HUES6 (cell line): ENCODE measurements around the gene SLC39A2.
"Not testable (repeated sequence)": the region's sequence is repeated elsewhere in the genome, so short reads cannot be mapped to it uniquely, and the experiment has no call there.

ENCODE experiments used
- H3K27ac ChIP-seq: 2 replicates; pipeline ENCODE4 v1.7.0; 2013; ENCODE audit warnings: low read depth, mild to moderate bottlenecking, low read length, inconsistent platforms
- H3K27me3 ChIP-seq: 2 replicates; pipeline ENCODE4 v1.6.1; 2013; ENCODE audit warnings: low read length; ENCODE audit not compliant: control insufficient read depth, insufficient read depth
- H3K36me3 ChIP-seq: 2 replicates; pipeline ENCODE4 v1.6.1; 2013; ENCODE audit warnings: low read length; ENCODE audit not compliant: control insufficient read depth, insufficient read depth
- H3K4me1 ChIP-seq: 2 replicates; pipeline ENCODE4 v1.6.1; 2013; ENCODE audit warnings: low read length; ENCODE audit not compliant: control insufficient read depth, insufficient read depth
- H3K4me3 ChIP-seq: 2 replicates; pipeline ENCODE4 v1.5.1; 2013; ENCODE audit warnings: low read depth, low read length
- H3K9ac ChIP-seq: one replicate; pipeline ENCODE4 v1.6.1; 2013; ENCODE audit warnings: mild to moderate bottlenecking, low read length
- H3K9me3 ChIP-seq: 2 replicates; pipeline ENCODE4 v1.6.1; 2013; ENCODE audit warnings: low read depth, low read length; ENCODE audit not compliant: control insufficient read depth, insufficient read depth

Gene SLC39A2

DNA sequence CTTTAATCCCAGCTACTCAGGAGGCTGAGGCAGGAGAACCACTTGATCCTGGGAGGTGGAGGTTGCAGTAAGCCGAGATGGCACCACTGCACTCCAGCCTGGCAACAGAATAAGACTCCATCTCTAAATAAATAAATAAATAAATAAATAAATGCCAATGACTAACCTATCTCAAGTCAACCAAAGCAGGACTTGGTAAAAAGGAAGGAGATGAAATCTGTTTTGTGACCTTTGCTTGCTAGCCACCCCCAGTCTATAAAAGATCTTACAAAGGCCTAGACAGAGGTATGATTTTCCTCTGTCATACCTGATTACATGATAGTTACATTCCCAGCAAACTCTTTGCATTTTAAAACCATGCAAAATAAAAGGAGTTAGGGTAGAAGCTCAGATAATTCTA lies 22.8 kb upstream of the SLC39A2 start:
- Histone ChIP-seq H3K4me1 (peaks cover 6% of the 10 kb centered on the region; the same call in 1 of the 2 replicates), H3K36me3 (no peaks in the 10 kb centered on the region), H3K9me3 (no peaks in the 10 kb centered on the region), H3K27ac (no peak overlapping the region), H3K4me3 (no peak overlapping the region), H3K27me3 (0 out of 2 replicates have a peak, but pooled peaks cover 6% of the 10 kb centered on the region), H3K9ac (no peak overlapping the region)

DNA sequence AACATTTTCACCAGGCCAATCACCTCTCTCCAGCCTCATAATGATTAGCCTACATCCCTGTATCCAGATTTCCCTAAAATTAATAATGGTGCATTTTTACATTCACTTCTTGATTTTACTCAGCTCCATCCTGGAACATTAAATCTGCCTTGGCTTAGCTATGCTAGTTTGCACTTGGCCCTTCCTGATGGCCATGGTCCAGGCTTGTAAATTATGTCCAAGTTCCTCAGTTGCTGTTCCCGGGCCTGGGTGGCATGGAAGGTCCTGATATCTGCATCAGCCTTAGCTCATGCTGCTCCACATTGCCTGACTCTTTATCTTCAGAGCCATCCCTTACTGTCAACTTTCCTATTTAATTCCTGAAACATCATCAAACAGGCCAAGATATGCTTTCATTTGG lies 20.4 kb upstream of the SLC39A2 start:
- no peak overlapping the region for H3K27ac ChIP-seq
- no peak overlapping the region for H3K4me3 ChIP-seq
- no peaks in the 10 kb centered on the region for H3K4me1 ChIP-seq
- no peak overlapping the region for H3K9ac ChIP-seq
- H3K36me3 ChIP-seq = no peaks in the 10 kb centered on the region
- no peaks in the 10 kb centered on the region for H3K27me3 ChIP-seq
- no peaks in the 10 kb centered on the region for H3K9me3 ChIP-seq

DNA sequence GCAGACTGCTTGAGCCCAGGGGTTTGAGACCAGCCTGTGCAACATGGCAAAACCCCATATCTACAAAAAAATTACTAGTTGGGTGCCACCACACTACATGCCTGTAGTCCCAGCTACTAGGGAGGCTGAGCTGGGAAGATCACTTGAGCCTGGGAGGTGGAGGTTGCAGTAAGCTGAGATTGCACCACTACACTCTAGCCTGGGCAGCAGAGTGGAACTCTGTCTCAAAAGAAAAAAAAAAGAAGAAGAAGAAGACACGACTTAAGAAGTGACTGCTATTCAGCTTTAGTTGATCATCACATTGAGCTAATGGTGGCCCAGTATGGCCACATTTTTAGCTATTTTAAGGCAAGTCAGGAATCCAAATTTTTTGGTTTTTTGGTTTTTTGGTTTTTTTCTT lies 18.2 kb upstream of the SLC39A2 start:
- H3K9ac ChIP-seq = no peak overlapping the region
- no peak overlapping the region for H3K27ac ChIP-seq
- H3K36me3 ChIP-seq = no peaks in the 10 kb centered on the region
- no peak overlapping the region for H3K4me3 ChIP-seq
- no peaks in the 10 kb centered on the region for H3K4me1 ChIP-seq
- H3K9me3 ChIP-seq = no peaks in the 10 kb centered on the region
- no peaks in the 10 kb centered on the region for H3K27me3 ChIP-seq

DNA sequence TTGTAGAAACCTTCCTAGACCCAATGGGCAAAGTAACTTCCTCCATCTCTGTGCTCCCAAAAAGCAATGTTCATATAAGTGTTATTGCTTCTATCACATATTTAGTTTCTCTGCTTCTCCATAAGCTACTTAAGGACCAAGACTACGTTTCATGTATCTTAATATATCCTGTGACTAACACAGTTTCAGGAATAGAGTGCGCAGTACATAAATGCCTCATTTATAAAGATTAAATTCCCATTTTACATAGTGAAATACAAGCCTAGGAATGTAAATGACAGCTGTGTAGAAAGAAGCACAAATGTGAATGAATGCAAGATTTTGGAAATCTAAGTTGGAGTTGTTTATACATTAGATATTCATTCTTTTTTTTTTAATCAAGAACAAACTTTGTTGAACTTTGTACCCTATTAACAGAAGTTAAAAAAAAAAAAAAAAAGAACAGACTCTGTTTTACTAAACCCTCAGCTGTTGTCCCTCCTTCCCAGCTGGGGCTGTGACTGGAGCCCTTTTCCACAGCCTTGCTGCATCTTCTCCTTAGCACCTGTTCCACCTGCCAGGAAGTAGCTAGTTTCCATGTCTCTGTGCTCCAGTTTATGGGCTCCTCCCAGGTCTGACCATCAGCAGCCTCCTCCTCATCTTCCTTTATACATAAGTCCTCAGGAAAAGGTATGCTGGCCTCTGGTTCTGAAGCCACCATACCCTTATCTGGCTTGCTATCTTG lies 16.3 kb upstream of the SLC39A2 start:
- H3K9ac ChIP-seq = no peak overlapping the region
- no peak overlapping the region for H3K27ac ChIP-seq
- H3K27me3 ChIP-seq = no peaks in the 10 kb centered on the region
- H3K9me3 ChIP-seq = no peaks in the 10 kb centered on the region
- H3K4me1 ChIP-seq = no peaks in the 10 kb centered on the region
- H3K4me3 ChIP-seq = no peak overlapping the region
- H3K36me3 ChIP-seq = no peaks in the 10 kb centered on the region

DNA sequence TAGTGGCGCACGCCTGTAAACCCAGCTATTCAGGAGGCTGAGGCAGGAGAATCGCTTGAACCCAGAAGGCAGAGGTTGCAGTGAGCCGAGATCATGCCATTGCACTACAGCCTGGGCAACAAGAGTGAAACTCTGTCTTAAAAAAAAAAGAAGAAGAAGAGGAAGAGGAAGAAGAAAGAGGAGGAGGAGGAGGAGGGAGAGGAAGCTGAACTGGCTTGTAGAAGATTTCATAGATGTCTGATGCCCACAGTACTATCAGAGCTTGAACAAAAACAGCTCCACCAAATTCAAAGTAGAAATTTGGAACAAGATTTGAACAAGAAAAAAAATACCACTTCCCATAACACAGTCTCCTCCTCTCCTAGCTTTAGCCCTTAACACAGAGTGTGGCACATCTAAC lies 13.4 kb upstream of the SLC39A2 start:
- not testable (repeated sequence) for H3K36me3 ChIP-seq, H3K27me3 ChIP-seq, H3K27ac ChIP-seq, H3K4me1 ChIP-seq, H3K9me3 ChIP-seq, H3K9ac ChIP-seq, H3K4me3 ChIP-seq

DNA sequence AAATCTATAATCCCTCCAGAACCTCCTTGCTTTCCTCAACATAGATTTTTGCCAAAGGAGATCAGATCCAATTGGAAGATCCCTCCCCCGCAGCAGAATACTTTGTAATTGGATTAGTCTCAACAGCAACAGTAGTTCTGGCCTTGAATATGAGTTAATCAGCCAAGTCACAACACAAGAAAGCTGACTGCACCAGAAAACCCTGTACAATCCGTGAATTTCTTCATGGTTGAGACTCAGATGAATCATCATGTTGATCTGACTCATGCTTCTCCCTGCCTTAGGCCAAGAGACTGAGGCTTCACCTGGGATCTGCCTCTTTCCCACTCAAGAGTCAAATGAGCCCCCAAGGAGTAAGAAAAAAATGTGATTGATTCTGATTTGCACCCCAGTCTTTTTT lies 12.3 kb upstream of the SLC39A2 start:
- Histone ChIP-seq H3K9me3 (no peaks in the 10 kb centered on the region), H3K4me3 (no peak overlapping the region), H3K4me1 (peaks cover 9% of the 10 kb centered on the region), H3K27me3 (no peaks in the 10 kb centered on the region), H3K36me3 (peaks cover under 1% of the 10 kb centered on the region), H3K9ac (no peak overlapping the region), H3K27ac (no peak overlapping the region)

DNA sequence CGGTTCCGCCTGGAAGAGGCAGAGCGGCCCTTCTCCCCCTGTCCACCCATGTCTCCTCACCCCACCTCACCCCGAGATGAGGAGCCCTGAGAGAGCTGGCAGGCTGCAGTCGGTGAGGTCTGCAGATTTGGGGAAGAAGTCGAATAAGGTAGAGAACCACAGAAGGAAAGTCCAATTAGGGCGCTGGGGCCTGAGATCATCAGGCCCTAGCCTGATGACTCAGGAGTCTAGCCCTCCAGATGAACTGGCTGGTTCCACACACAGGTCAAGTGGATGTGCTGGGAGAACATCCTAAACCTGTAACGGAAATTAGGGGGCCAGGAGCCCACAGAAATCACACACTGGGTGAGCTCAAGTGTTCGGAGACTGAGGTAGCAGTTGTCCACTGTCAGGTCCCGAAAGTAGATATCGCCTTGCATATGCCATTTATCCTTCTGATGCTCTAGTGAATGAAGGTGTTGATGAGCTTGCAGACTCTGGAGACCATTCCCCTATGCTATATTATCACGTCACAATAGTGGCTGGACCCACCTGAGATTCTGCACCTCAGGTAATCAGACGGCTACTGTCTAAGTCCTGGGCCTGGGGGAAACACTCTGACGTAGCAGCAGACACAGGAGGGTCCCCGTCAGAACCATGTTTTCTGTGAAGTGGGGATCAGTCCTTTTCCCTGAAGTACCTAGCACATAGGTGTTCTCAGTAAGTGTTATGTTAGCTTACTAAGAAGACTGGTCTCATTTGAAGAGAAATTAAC lies 10.2 kb upstream of the SLC39A2 start:
- no peaks in the 10 kb centered on the region for H3K27me3 ChIP-seq
- H3K9me3 ChIP-seq = no peaks in the 10 kb centered on the region
- H3K4me3 ChIP-seq = peak overlapping the region; percentile 53
- peaks cover 9% of the 10 kb centered on the region for H3K4me1 ChIP-seq
- no peak overlapping the region for H3K9ac ChIP-seq
- H3K36me3 ChIP-seq = peaks cover 19% of the 10 kb centered on the region
- H3K27ac ChIP-seq = no peak overlapping the region

DNA sequence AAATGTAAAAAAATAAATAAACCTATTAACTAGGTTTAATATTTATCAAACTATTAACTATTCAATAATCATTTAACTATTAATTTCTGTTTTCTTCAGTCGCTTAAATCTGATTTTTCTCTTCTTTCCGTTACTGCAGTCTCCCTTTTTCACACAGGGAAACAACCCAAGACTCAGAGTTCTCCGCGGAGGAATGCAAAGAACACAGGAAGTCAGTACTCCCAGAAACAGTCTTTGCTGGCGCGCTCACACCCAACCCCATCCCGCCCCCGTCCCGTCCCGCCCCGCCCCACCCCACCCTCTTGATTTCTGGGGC lies 9.7 kb upstream of the SLC39A2 start:
- no peaks in the 10 kb centered on the region for H3K27me3 ChIP-seq
- H3K4me3 ChIP-seq = peak overlapping the region; percentile 53
- H3K9me3 ChIP-seq = no peaks in the 10 kb centered on the region
- peaks cover 24% of the 10 kb centered on the region for H3K36me3 ChIP-seq
- H3K27ac ChIP-seq = no peak overlapping the region
- no peak overlapping the region for H3K9ac ChIP-seq
- H3K4me1 ChIP-seq = peaks cover 9% of the 10 kb centered on the region

DNA sequence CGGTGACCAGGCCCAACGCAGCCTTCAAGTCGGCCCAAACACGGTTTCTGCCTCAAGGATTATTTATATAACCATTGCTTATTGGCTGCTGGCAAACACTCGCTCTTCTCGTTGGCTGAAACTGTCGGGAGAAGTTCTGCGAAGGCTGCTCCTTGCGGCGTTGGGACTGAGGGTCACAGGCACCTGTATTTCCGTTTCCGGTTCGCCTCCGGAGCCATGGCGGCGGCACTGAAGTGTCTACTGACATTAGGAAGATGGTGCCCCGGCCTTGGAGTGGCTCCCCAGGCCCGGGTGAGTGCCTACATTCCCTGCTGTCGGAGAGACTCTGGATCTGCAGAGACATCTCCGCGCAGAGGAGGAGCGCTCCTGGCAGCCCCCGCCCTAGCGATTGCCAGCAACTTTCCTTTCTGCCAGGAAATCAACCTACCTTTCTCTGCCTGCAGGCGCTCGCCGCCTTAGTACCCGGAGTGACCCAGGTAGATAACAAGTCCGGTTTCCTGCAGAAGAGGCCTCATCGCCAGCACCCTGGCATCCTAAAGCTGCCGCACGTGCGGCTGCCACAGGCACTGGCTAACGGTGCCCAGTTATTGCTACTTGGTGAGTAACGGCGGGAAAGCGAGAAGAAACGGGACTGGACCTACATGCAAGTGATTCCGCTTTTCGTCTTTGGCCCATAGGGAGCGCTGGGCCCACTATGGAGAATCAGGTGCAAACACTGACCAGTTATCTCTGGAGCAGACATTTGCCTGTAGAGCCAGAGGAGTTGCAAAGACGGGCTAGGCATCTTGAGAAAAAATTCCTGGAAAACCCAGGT lies 9.1 kb upstream of the SLC39A2 start, which contains the start of gene METTL17:
Gene METTL17, plus strand, starts transcription at position 194 of the 814 bp plus-strand sequence. Its CDS starts 23 bp downstream, at position 217.
- H3K9me3 ChIP-seq = no peaks in the 10 kb centered on the region
- H3K9ac ChIP-seq = peak within 1 kb of the TSS; percentile 87
- peaks cover 30% of the 10 kb centered on the region for H3K36me3 ChIP-seq
- H3K4me3 ChIP-seq = peak within 1 kb of the TSS; percentile 90
- H3K4me1 ChIP-seq = peaks cover 9% of the 10 kb centered on the region
- no peaks in the 10 kb centered on the region for H3K27me3 ChIP-seq
- peak within 1 kb of the TSS; percentile 30; the same call in 1 of the 2 replicates for H3K27ac ChIP-seq

DNA sequence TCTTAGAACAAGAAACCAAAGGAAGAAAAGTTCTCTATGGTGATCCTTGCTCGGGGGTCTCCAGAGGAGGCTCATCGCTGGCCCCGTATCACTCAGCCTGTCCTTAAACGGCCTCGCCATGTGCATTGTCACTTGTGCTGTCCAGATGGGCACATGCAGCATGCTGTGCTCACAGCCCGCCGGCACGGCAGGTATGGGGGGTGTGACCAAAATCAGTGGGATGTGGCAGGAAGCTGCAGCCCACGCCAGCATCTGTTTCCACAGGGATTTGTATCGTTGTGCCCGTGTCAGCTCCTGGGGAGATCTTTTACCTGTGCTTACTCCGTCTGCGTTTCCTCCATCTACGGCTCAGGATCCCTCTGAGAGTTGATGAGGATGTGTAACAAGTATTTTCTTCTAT lies 2.6 kb upstream of the SLC39A2 start:
- H3K27ac ChIP-seq = no peak overlapping the region

DNA sequence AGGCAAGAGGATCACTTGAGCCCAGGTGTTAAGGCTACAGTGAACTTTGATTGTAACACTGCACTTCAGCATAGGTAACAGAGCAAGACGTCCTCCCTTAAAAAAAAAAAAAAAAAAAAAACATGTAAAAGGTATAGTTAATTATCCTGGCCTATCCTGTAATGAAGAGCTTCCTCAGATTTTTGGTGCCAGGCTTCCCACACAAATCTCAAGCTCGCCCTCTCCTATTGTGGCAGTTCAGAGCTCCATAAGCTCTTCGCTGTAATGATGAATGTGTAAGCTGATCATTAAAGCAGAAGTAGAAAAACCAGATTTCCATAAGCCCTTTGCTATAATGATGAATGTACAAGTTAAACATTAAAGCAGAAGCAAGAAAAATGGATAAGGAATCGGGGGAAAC lies 2.0 kb upstream of the SLC39A2 start:
- peaks cover 22% of the 10 kb centered on the region for H3K4me1 ChIP-seq
- H3K27ac ChIP-seq = no peak overlapping the region
- no peaks in the 10 kb centered on the region for H3K9me3 ChIP-seq
- peaks cover 49% of the 10 kb centered on the region for H3K36me3 ChIP-seq
- H3K4me3 ChIP-seq = no peak overlapping the region
- no peak overlapping the region for H3K9ac ChIP-seq
- H3K27me3 ChIP-seq = no peaks in the 10 kb centered on the region

More for the DNA sequence above, 2.6 kb upstream of the SLC39A2 start:
- Histone ChIP-seq H3K4me3 (no peak overlapping the region), H3K27me3 (no peaks in the 10 kb centered on the region), H3K4me1 (peaks cover 22% of the 10 kb centered on the region), H3K9ac (no peak overlapping the region), H3K36me3 (peaks cover 53% of the 10 kb centered on the region), H3K9me3 (no peaks in the 10 kb centered on the region)
